HS-27A (cell line): ENCODE data around the gene AFAP1.

ENCODE experiments used
- DNase-seq: peaks from one replicate; pipeline ENCODE4 v3.0.0-alpha.2; 2012; ENCODE audit warnings: low read depth, missing footprints

Gene AFAP1

GRCh38 chr4:7863911-7864681 lies 75.6 kb downstream of the AFAP1 start:
- DNase-seq, result no peak

GRCh38 chr4:7862561-7863192 lies 77.0 kb downstream of the AFAP1 start:
- no peak for DNase-seq

- peak; percentile 93 for DNase-seq
These were observed 78.2 kb downstream of the AFAP1 start for GRCh38 chr4:7861440-7861881.

- DNase-seq, result no peak
These were observed 79.0 kb downstream of the AFAP1 start for GRCh38 chr4:7860600-7861163.

- no peak for DNase-seq
These were observed 80.3 kb downstream of the AFAP1 start for GRCh38 chr4:7859326-7859725.

- no peak for DNase-seq
These were observed 81.2 kb downstream of the AFAP1 start for GRCh38 chr4:7858498-7858897.

GRCh38 chr4:7857993-7858392 lies 81.7 kb downstream of the AFAP1 start:
- no peak for DNase-seq

- DNase-seq, result no peak
These were observed 82.4 kb downstream of the AFAP1 start for GRCh38 chr4:7857238-7857701.

- DNase-seq, result no peak
These were observed 83.9 kb downstream of the AFAP1 start for GRCh38 chr4:7855731-7856130.

GRCh38 chr4:7854697-7855370 lies 84.8 kb downstream of the AFAP1 start:
- no peak for DNase-seq

GRCh38 chr4:7854216-7854615 lies 85.4 kb downstream of the AFAP1 start:
- DNase-seq, result no peak

GRCh38 chr4:7853271-7853670 lies 86.4 kb downstream of the AFAP1 start:
- DNase-seq, result no peak

GRCh38 chr4:7852568-7853185 lies 87.0 kb downstream of the AFAP1 start:
- no peak for DNase-seq

- no peak for DNase-seq
These were observed 89.2 kb downstream of the AFAP1 start for GRCh38 chr4:7850489-7850888.

GRCh38 chr4:7847206-7847605 lies 92.5 kb downstream of the AFAP1 start:
- DNase-seq, result no peak

- DNase-seq, result no peak
These were observed 94.0 kb downstream of the AFAP1 start for GRCh38 chr4:7845493-7846128.

GRCh38 chr4:7844594-7844991 lies 95.1 kb downstream of the AFAP1 start:
- DNase-seq, result peak; percentile 92

- peak; percentile 91 for DNase-seq
These were observed 95.6 kb downstream of the AFAP1 start for GRCh38 chr4:7843831-7844593.

GRCh38 chr4:7842384-7843279 lies 97.0 kb downstream of the AFAP1 start:
- DNase-seq, result peak; percentile 94

GRCh38 chr4:7841894-7842293 lies 97.8 kb downstream of the AFAP1 start:
- no peak for DNase-seq
